Measurements from ENCODE around the gene KCTD2.

The KCTD2 gene

DNA sequence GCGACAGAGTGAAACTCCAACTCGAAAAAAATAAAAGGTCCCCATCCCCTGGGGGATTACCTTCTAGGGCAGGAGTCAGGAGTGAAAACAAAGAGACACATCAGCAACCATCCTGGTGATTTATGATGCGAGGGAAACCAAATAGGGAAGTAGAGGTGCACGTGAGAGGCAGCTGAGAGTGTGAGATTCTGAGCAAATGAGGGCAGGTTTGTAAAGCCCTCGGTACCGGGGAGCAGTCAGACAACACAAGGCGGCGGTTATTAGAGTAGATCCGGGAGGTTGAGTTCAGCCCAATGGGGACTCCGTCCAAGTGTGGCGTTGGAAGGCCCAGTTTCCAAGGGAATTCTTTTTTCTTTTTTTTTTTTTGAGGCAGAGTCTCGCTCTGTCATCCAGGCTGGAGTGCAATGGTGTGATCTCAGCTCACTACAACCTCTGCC is 55.4 kb downstream of the KCTD2 start:
- peak; percentile 56 for DNase-seq

- DNase-seq = no peak
Measured at GRCh38 chr17:75103601-75104554, 56.9 kb downstream of the KCTD2 start.

DNA sequence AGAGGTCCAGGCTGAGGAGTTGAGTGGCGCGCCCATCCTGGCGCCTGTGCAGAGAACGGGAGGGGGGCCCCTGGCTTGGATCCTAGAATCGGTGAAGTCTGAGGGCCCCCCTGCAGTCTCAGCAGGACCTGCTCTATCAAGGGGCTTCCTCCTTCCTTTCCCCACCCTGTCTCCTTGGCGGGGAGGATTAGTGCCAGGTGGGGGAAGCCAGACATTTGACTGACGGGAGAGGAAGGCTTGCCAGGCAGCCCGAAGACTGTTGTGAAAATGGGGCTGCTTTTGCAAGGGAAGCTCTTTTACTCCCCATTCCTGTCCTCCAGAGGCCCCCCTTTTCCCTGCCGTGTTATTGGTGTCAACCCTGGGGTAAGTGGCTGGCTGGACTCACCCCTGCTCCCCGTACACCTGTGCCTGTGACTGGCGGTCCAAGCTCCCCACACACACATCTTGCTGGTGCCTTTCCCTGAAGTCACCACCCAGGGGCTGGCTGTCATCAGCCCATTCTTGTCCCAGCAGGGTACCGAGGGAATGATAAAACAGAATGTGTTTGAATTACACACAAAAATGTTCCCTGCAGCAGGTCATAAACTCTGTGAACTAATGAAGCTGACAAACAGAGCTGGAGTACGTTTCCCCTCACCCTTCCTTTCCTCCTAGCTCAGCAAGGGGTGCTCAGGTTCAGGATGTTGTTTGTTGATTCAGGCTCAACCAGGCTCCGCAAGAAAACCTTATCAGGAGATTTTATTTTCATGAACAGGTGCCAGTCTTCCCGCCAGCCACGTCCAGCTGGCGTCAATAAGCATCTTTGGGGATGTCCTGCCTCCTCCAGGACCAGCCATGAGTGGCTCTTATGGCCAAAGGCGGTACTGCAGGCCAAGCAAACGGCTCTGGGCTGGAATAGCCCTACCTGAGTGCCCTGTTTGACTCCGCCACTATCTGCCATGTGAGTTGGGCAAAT is 58.4 kb downstream of the KCTD2 start:
- no peak for DNase-seq

DNA sequence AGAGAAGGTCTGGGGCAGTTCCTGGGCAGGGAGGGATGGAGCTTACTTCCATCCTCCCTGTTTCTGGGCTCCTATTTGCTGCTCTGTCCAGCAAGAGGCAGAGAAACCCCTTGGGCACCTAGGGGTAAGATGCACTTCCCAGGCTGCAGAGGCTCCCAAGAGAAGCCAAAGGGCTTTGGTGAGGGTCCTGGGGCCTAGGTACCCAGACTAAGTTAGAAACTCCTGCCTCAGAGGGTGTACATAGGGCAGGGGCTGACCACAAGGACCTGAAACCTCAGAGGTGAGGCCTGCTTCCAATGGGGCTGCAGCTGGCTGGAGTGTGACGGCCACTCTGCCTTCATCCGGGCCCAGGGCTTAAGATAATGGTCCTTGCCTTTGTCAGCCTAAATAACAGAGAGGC is 61.2 kb downstream of the KCTD2 start:
- no peak for DNase-seq

GRCh38 chr17:75109046-75109406 is 62.0 kb downstream of the KCTD2 start:
- no peak for DNase-seq

DNA sequence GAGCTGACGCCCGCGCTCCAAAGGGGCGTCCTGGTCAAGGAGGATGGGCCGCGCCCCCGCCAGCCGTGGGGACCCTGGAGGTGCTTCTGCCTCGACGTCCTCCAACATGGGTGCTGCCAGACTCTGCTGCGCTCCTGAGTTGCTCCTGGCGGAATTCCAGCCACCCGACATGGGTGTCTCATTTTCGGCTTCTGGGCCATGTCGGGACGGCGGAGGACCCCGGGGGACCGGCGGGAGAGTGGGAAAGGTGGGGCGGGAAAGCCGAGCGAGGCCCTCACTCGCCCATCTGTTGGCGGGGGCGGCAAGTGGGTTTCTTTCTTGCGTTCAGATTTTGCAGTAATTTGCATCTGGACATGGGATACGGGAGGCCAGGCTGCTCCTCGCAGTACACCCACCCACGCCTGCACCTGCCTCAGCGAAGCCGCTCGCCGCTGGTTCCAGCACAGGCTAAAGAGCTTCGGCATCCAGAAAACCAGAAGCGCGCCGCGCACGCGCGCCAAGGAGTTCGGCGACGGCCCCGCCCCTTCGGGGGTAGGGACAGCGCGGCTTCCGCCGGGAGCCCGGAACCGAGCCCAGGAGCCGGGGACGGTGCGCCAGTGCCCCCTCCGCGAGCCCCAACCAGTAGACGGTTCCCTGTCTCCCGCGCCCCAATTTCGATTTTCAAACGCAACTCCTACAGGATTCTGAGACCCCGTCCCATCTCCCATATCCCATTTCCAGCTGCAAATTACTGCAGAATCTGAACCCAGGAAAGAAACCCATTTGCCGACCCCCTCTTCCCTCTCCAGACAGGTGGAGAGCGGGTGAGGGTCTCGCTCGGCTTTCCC is 62.6 kb downstream of the KCTD2 start, which contains the start of gene ARMC7:
ARMC7 (plus strand) TSS at position 563 of the 827 bp plus-strand sequence. CDS start 320 bp downstream, outside the sequence.
- DNase-seq = peak; percentile 90

GRCh38 chr17:75110234-75110937 is 63.4 kb downstream of the KCTD2 start:
- no peak for DNase-seq

GRCh38 chr17:75111777-75112335 is 64.8 kb downstream of the KCTD2 start:
- DNase-seq = no peak

- peak; percentile 87 for DNase-seq
Measured at GRCh38 chr17:75113798-75114551, 67.0 kb downstream of the KCTD2 start.

DNA sequence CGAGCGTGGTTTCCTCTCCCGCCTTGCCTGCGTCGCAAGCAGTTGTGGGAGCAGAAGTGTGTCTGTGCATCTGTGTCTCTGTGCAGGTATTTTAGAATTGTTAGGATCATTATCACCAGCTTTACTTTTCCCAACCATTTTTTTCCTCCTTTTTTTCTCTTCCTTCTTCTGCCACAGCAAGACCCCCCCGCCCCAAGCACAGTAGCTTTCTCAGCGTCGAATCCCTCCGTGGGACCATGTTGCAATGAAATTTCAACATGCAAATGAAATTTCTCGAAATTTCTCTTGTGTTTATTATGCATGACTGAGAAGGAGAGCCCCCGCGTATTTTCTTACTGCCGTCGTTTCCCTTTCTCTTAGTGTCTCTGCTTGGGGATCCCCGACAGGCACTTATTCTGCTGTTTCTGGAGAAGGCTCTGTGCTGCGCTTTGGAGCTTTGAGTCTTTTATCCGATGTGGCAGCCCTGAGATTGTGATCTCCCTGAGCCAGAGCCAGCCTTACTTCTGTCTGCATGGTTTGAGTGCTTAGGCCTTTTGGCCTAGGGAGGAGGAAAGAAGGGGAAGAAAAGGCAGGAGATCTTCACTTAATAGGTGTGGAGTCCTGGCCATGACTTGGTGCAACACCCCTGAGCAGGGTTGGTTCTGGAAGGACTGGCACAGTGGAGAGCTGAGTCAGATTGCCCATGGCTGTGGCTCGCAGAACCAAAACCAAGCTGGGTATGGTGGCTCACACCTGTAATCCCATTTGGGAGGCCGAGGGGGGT is 67.7 kb downstream of the KCTD2 start:
- no peak for DNase-seq
